H1 (cell line): ENCODE data around the gene GNAQ. TPM values are rescaled to one million over a fixed set of nuclear protein-coding genes. Genes with fewer than 3 reads are reported as not detected.

Experiments
- CTCF ChIA-PET: fragments of 300-600 bp; sonication (Branson Sonifier 250); formaldehyde crosslinking; loops from one replicate; lab custom pipeline; 2021; ENCODE audit not compliant: partially characterized antibody; lab: Charles Lee
- POLR2A ChIA-PET: fragments of 300-600 bp; sonication (Branson Sonifier 250); formaldehyde crosslinking; loops from one replicate; lab custom pipeline; 2021; ENCODE audit warnings: inconsistent platforms; ENCODE audit not compliant: partially characterized antibody; lab: Charles Lee
- DNase-seq, 2 experiments: peaks; one replicate each; pipeline versions ENCODE4 v3.0.0 to v3.0.0-alpha.2; 2010 to 2022; ENCODE audit warnings: low spot score in 2 of 2, low read depth in 1 of 2, mixed read lengths in 1 of 2
- FAIRE-seq: peaks from 2 replicates; lab custom pipeline; 2011; peaks lifted over from hg19 to GRCh38; lab: Jason Lieb, UNC
- H2AFZ ChIP-seq: 2 replicates; pipeline ENCODE4 v1.8.1; 2012; ENCODE audit warnings: low read length, inconsistent platforms
- H2AK5ac ChIP-seq: 2 replicates; pipeline ENCODE4 v1.6.1; 2013; ENCODE audit warnings: low read depth, low read length
- H2BK120ac ChIP-seq: replicated peaks from 2 replicates; pipeline ENCODE3; 2013; ENCODE audit warnings: low read depth, low read length, inconsistent platforms
- H2BK12ac ChIP-seq: 2 replicates; pipeline ENCODE4 v1.6.1; 2013; ENCODE audit warnings: low read depth, low read length
- H2BK15ac ChIP-seq: 2 replicates; pipeline ENCODE4 v1.6.1; 2013; ENCODE audit warnings: low read length
- H2BK20ac ChIP-seq: 2 replicates; pipeline ENCODE4 v1.6.1; 2013; ENCODE audit warnings: low read length
- H2BK5ac ChIP-seq: 2 replicates; pipeline ENCODE4 v1.6.1; 2013; ENCODE audit warnings: low read depth, low read length
- H3K14ac ChIP-seq: 2 replicates; pipeline ENCODE4 v1.6.1; 2013; ENCODE audit warnings: inconsistent platforms; ENCODE audit not compliant: insufficient read length
- H3K18ac ChIP-seq: 2 replicates; pipeline ENCODE4 v1.6.1; 2013; ENCODE audit warnings: low read length; ENCODE audit errors: extremely low read depth
- H3K23ac ChIP-seq: 2 replicates; pipeline ENCODE4 v1.6.1; 2013; ENCODE audit warnings: inconsistent platforms; ENCODE audit not compliant: insufficient read length
- H3K23me2 ChIP-seq: 2 replicates; pipeline ENCODE4 v1.6.1; 2013; ENCODE audit warnings: low read depth, low read length
- H3K27ac ChIP-seq: 2 replicates; pipeline ENCODE4 v1.6.1; 2011; ENCODE audit warnings: low read depth, low read length, inconsistent platforms
- H3K27me3 ChIP-seq, 4 experiments: replicated peaks in 1 of 4; 1 replicate in 1 of 4; 2 replicates in 3 of 4; pipeline versions ENCODE4 v1.6.1 to v1.8.1; 2011 to 2013; ENCODE audit warnings: low read length in 3 of 4, mild to moderate bottlenecking in 3 of 4, inconsistent platforms in 2 of 4, mixed read lengths in 2 of 4, moderate library complexity in 1 of 4; ENCODE audit not compliant: control insufficient read depth in 3 of 4, insufficient read depth in 3 of 4; ENCODE audit errors: extremely low read depth in 1 of 4
- H3K36me3 ChIP-seq, 4 experiments: 2 replicates each; pipeline versions ENCODE4 v1.6.1 to v1.8.1; 2011 to 2013; ENCODE audit warnings: mild to moderate bottlenecking in 4 of 4, low read length in 3 of 4, moderate library complexity in 2 of 4, control low read depth in 1 of 4, inconsistent platforms in 1 of 4; ENCODE audit not compliant: insufficient read depth in 4 of 4, control insufficient read depth in 2 of 4
- H3K4ac ChIP-seq: replicated peaks from 2 replicates; pipeline ENCODE3; 2013; ENCODE audit warnings: low read length, low read depth, mixed read lengths, inconsistent platforms; ENCODE audit not compliant: insufficient read length
- H3K4me1 ChIP-seq, 4 experiments: replicated peaks in 1 of 4; 1 replicate in 1 of 4; 2 replicates in 3 of 4; pipeline versions ENCODE4 v1.6.1 to v1.8.1; 2011 to 2013; ENCODE audit warnings: low read length in 3 of 4, inconsistent platforms in 2 of 4, mixed read lengths in 1 of 4; ENCODE audit not compliant: insufficient read depth in 4 of 4, control insufficient read depth in 3 of 4
- H3K4me2 ChIP-seq, 2 experiments: 2 replicates each; pipeline versions ENCODE4 v1.6.1 to v1.8.1; 2011 to 2013; ENCODE audit warnings: low read depth in 2 of 2, low read length in 2 of 2, control low read depth in 1 of 2, inconsistent platforms in 1 of 2, mild to moderate bottlenecking in 1 of 2; ENCODE audit not compliant: insufficient read depth in 1 of 2
- H3K4me3 ChIP-seq, 4 experiments: fragments of 200-600, 300-600 bp in 1 of 4; sonication (generic), shearing (Covaris generic), sonication (Bioruptor Twin) in 1 of 4; 2 replicates each; pipeline versions ENCODE4 v1.5.1 to v1.8.1; 2011 to 2016; ENCODE audit warnings: low read length in 4 of 4, low read depth in 3 of 4, control low read depth in 2 of 4, inconsistent platforms in 2 of 4, mild to moderate bottlenecking in 2 of 4, mixed read lengths in 1 of 4, moderate library complexity in 1 of 4; ENCODE audit not compliant: insufficient read depth in 2 of 4; ENCODE audit errors: extremely low read depth in 1 of 4
- H3K56ac ChIP-seq: replicated peaks from 2 replicates; pipeline ENCODE3; 2013; ENCODE audit warnings: low read depth, mild to moderate bottlenecking, mixed read lengths, low read length, inconsistent platforms; ENCODE audit not compliant: insufficient read length
- H3K79me1 ChIP-seq: 2 replicates; pipeline ENCODE4 v1.6.1; 2013; ENCODE audit warnings: low read depth, low read length, control low read depth
- H3K79me2 ChIP-seq, 2 experiments: 2 replicates each; pipeline versions ENCODE4 v1.6.1 to v1.8.1; 2012 to 2013; ENCODE audit warnings: low read length in 2 of 2, mild to moderate bottlenecking in 2 of 2, inconsistent platforms in 1 of 2; ENCODE audit not compliant: insufficient read depth in 2 of 2, control insufficient read depth in 1 of 2
- H3K9ac ChIP-seq, 4 experiments: replicated peaks in 1 of 4; 1 replicate in 1 of 4; 2 replicates in 3 of 4; pipeline versions ENCODE4 v1.6.1 to v1.8.1; 2011 to 2013; ENCODE audit warnings: low read depth in 3 of 4, low read length in 3 of 4, control low read depth in 2 of 4, mild to moderate bottlenecking in 2 of 4, moderate library complexity in 2 of 4, inconsistent platforms in 1 of 4; ENCODE audit errors: extremely low read depth in 1 of 4
- H3K9me3 ChIP-seq, 2 experiments: 2 replicates each; pipeline versions ENCODE4 v1.6.1 to v1.8.1; 2012 to 2013; ENCODE audit warnings: mild to moderate bottlenecking in 2 of 2, moderate library complexity in 2 of 2, control low read depth in 1 of 2, inconsistent platforms in 1 of 2, low read depth in 1 of 2, low read length in 1 of 2, mixed read lengths in 1 of 2; ENCODE audit not compliant: insufficient read depth in 2 of 2
- H4K20me1 ChIP-seq, 2 experiments: replicated peaks in 1 of 2; 2 replicates each; pipeline versions ENCODE3 to v1.8.1; 2011 to 2013; ENCODE audit warnings: inconsistent platforms in 2 of 2, low read length in 2 of 2, mild to moderate bottlenecking in 1 of 2; ENCODE audit not compliant: insufficient read depth in 2 of 2, control insufficient read depth in 1 of 2
- H4K5ac ChIP-seq: 2 replicates; pipeline ENCODE4 v1.6.1; 2013; ENCODE audit warnings: low read length, low read depth, mixed read lengths, inconsistent platforms; ENCODE audit not compliant: insufficient read length
- H4K8ac ChIP-seq: 2 replicates; pipeline ENCODE4 v1.8.0; 2013; ENCODE audit warnings: mild to moderate bottlenecking, moderate library complexity, low read length, inconsistent platforms; ENCODE audit not compliant: insufficient read depth; ENCODE audit errors: extremely low read depth
- H4K91ac ChIP-seq: replicated peaks from 2 replicates; pipeline ENCODE3; 2013; ENCODE audit warnings: low read length, mixed read lengths, inconsistent platforms; ENCODE audit not compliant: insufficient read length
- BCL11A ChIP-seq, 2 experiments: IDR thresholded peaks; one replicate each; pipeline ENCODE4 v1.6.1; 2011; ENCODE audit warnings: low read depth in 2 of 2, low read length in 2 of 2, mild to moderate bottlenecking in 2 of 2
- BRCA1 ChIP-seq: IDR thresholded peaks from 2 replicates; pipeline ENCODE4 v1.6.1; 2012; ENCODE audit warnings: low read depth, low read length, improper control_type of control experiment
- CTBP2 ChIP-seq: IDR thresholded peaks from 2 replicates; pipeline ENCODE4 v1.7.0; 2011; ENCODE audit warnings: borderline replicate concordance, mild to moderate bottlenecking, moderate library complexity, mixed read lengths, low read length; ENCODE audit not compliant: insufficient read depth, insufficient read length
- EGR1 ChIP-seq: IDR thresholded peaks from 2 replicates; pipeline ENCODE4 v1.6.1; 2011; ENCODE audit warnings: low read depth, low read length, borderline replicate concordance
- HDAC6 ChIP-seq: IDR thresholded peaks from one replicate; pipeline ENCODE4 v1.7.1; 2012; ENCODE audit warnings: low read depth, mild to moderate bottlenecking, inconsistent platforms, low read length, moderate library complexity
- MAFK ChIP-seq: IDR thresholded peaks from 2 replicates; pipeline ENCODE4 v1.6.1; 2012; ENCODE audit warnings: low read depth, mild to moderate bottlenecking, improper control_type of control experiment, low read length
- NRF1 ChIP-seq: IDR thresholded peaks from 2 replicates; pipeline ENCODE4 v1.6.1; 2011; ENCODE audit warnings: mild to moderate bottlenecking, low read depth, low read length, improper control_type of control experiment
- POU5F1 ChIP-seq: IDR thresholded peaks from 2 replicates; pipeline ENCODE4 v1.6.1; 2011; ENCODE audit warnings: low read depth, mild to moderate bottlenecking, low read length, moderate library complexity
- RBBP5 ChIP-seq: IDR thresholded peaks from 2 replicates; pipeline ENCODE4 v1.7.1; 2012; ENCODE audit warnings: low read depth, mild to moderate bottlenecking, inconsistent platforms, low read length, moderate library complexity, borderline replicate concordance
- SP1 ChIP-seq: IDR thresholded peaks from 2 replicates; pipeline ENCODE4 v1.6.1; 2011; ENCODE audit warnings: low read depth, low read length
- SUZ12 ChIP-seq: fragments of 200-600 bp; sonication (generic); IDR thresholded peaks from 2 replicates; pipeline ENCODE4 v1.6.1; 2012; ENCODE audit warnings: mild to moderate bottlenecking, inconsistent platforms, low read length, moderate library complexity, mixed read lengths
- TBP ChIP-seq: IDR thresholded peaks from 2 replicates; pipeline ENCODE4 v1.6.1; 2011; ENCODE audit warnings: low read depth, low read length, improper control_type of control experiment
- ZNF274 ChIP-seq: IDR thresholded peaks from 2 replicates; pipeline ENCODE4 v1.7.0; 2012; ENCODE audit warnings: low read length, borderline replicate concordance; ENCODE audit errors: extremely low read depth
- WGBS, 2 experiments: shearing (Covaris generic) in 1 of 2; methylation state at CpG; one replicate each; pipeline versions ENCODE4 v1.1.6 to v1.1.7; 2013 to 2015; ENCODE audit warnings: low lambda C conversion rate in 2 of 2, mixed read lengths in 2 of 2, inconsistent platforms in 1 of 2, low coverage in 1 of 2, missing lambda C conversion rate in 1 of 2; ENCODE audit not compliant: insufficient replicate concordance in 2 of 2, insufficient coverage in 1 of 2, insufficient read length in 1 of 2; ENCODE audit errors: extremely low coverage in 1 of 2, missing lambda C conversion rate in 1 of 2; 5-methylcytosine and 5-hydroxymethylcytosine counted together
- polyA plus RNA-seq, 7 experiments: library from polyadenylated mRNA; depleted of rRNA in 3 of 7; stranded (reverse) in 5 of 7; unstranded in 2 of 7; fragments of >200 nt in 5 of 7; fragments of 200-250 nt in 2 of 7; gene quantifications; 1 replicate in 5 of 7; 2 replicates in 1 of 7; 4 replicates in 1 of 7; pipeline versions ENCODE4 v1.2.1 to v1.2.3, GENCODE V29; 2011 to 2013; ENCODE audit warnings: missing spikeins in 2 of 7, mixed read lengths in 2 of 7
- total RNA-seq: library from RNA; stranded (reverse); fragmentation: NEBNext Ultra II Directional; extraction: Animal tissue kit (Norgen Biotek cat#: 25700); gene quantifications from 2 replicates; pipeline ENCODE4 v1.2.1, GENCODE V29; 2021
- TF ChIP-seq, protein P1 (sequence below): IDR thresholded peaks from 2 replicates; pipeline ENCODE4 v1.6.1; 2011; ENCODE audit warnings: low read length, improper control_type of control experiment

The GNAQ gene
- total and polyA plus RNA-seq, 2 of the 8 experiments (the other 6 are each of a cell fraction or from before 2014, with no cell fraction given) = 22.8 to 63.8 TPM

- peaks cover 0 to 58% of the 10 kb centered on the region in 2 experiments; a peak in 2 of 4 replicates for H3K79me2 ChIP-seq
- no peak overlapping the region for H2BK20ac ChIP-seq
- peaks cover 1 to 4% of the 10 kb centered on the region in 2 experiments for H4K20me1 ChIP-seq
- H4K5ac ChIP-seq = no peak overlapping the region
- no peak overlapping the region for H2BK12ac ChIP-seq
- CTCF ChIA-PET = interaction anchor here (0.7 to 2.3 kb wide), 9 partner anchors 11 to 179 kb away, joined by 3 to 9 read pairs (median 4); no protein-coding TSS in a partner anchor
- TF ChIP-seq SUZ12 = no peak
- TF ChIP-seq MAFK = no peak
- TF ChIP-seq, protein P1, sequence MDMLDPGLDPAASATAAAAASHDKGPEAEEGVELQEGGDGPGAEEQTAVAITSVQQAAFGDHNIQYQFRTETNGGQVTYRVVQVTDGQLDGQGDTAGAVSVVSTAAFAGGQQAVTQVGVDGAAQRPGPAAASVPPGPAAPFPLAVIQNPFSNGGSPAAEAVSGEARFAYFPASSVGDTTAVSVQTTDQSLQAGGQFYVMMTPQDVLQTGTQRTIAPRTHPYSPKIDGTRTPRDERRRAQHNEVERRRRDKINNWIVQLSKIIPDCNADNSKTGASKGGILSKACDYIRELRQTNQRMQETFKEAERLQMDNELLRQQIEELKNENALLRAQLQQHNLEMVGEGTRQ = no peak
- TF ChIP-seq ZNF274 = no peak
- TF ChIP-seq CTBP2 = no peak
- no peak for TF ChIP-seq EGR1
- TF ChIP-seq BRCA1 = no peak
- no peak for TF ChIP-seq NRF1
- no peak for TF ChIP-seq POU5F1
- no peak for TF ChIP-seq TBP
- TF ChIP-seq RBBP5 = no peak
- no peak for TF ChIP-seq HDAC6
- TF ChIP-seq BCL11A (IDR thresholded peaks at IDR 0.05; ENCODE audit: low read depth in 2 of 2, low read length in 2 of 2) = no peak
- TF ChIP-seq SP1 = no peak
- H2BK15ac ChIP-seq = no peak overlapping the region
- no peak overlapping the region for H3K9ac ChIP-seq
- no peak for FAIRE-seq
- no peak overlapping the region for H2BK5ac ChIP-seq
- peaks cover 9% of the 10 kb centered on the region for H3K79me1 ChIP-seq
- no peak for DNase-seq
- no peak overlapping the region for H3K14ac ChIP-seq
- H3K4me2 ChIP-seq = no peak overlapping the region
- H4K8ac ChIP-seq = no peak overlapping the region
- no peak overlapping the region for H4K91ac ChIP-seq
- no peak overlapping the region for H3K4me3 ChIP-seq
- H3K4ac ChIP-seq = no peak overlapping the region
- no peak overlapping the region for H3K56ac ChIP-seq
- no peak overlapping the region for H2AK5ac ChIP-seq
- no peaks in the 10 kb centered on the region for H3K9me3 ChIP-seq
- H3K23ac ChIP-seq = no peak overlapping the region
- H3K36me3 ChIP-seq = no peaks in the 10 kb centered on the region
- no peak overlapping the region for H2AFZ ChIP-seq
- no peaks in the 10 kb centered on the region for H3K27me3 ChIP-seq
- H3K27ac ChIP-seq = no peak overlapping the region
- 94% methylated on average over 4 of the region's 4 CpGs; no CpG with 5 or more reads in 1 of the 2 experiments for WGBS, 2 experiments
- no peak overlapping the region for H3K18ac ChIP-seq
- POLR2A ChIA-PET = interaction anchor here (0.6 to 2.1 kb wide), 4 partner anchors 8 to 376 kb away, joined by 3 to 6 read pairs (median 3); partner anchors contain the start of gene PSAT1
- no peak overlapping the region for H2BK120ac ChIP-seq
- peaks cover 4 to 7% (median 5%) of the 10 kb centered on the region in 4 experiments; a peak in 5 of 7 replicates for H3K4me1 ChIP-seq
- H3K23me2 ChIP-seq = no peaks in the 10 kb centered on the region; the same call in 1 of the 2 replicates
Observed at GRCh38 chr9:77946296-77946695, 85.3 kb downstream of the GNAQ start.
